HepG2 (cell line): ENCODE data around the gene FAIM. TPM values are rescaled to one million over a fixed set of nuclear protein-coding genes. Genes with fewer than 3 reads are reported as not detected.

Experiments used
- DZIP1 ChIP-seq: sonication (generic); formaldehyde crosslinking; IDR thresholded peaks from 2 replicates; pipeline ENCODE4 v1.5.0; 2020; ENCODE audit warnings: mild to moderate bottlenecking, missing genetic modification reagents
- ZNF407 ChIP-seq: sonication (generic); formaldehyde crosslinking; IDR thresholded peaks from one replicate; pipeline ENCODE4 v1.5.1; 2020; ENCODE audit warnings: mild to moderate bottlenecking, missing genetic modification reagents; ENCODE audit errors: not compliant biosample characterization
- polyA plus RNA-seq, 8 experiments: library from polyadenylated mRNA; depleted of rRNA in 3 of 8; stranded (reverse) in 7 of 8; unstranded in 1 of 8; fragments of >200 nt; fragmentation: Illumina TruSeq in 4 of 8; extraction: Trizol in 4 of 8; gene quantifications; 2 replicates each; pipeline versions ENCODE4 v1.2.1 to v1.2.3, GENCODE V29; 2011 to 2016; ENCODE audit warnings: low read depth in 4 of 8, missing spikeins in 1 of 8, mixed read lengths in 1 of 8; ENCODE audit not compliant: insufficient read depth in 1 of 8
- total RNA-seq, 5 experiments: library from RNA; depleted of rRNA; stranded (reverse); fragments of >200 nt; fragmentation: Illumina TruSeq; extraction: Trizol; gene quantifications; 2 replicates each; pipeline ENCODE4 v1.2.3, GENCODE V29; 2016; ENCODE audit warnings: low read depth in 1 of 5

The FAIM gene
- total and polyA plus RNA-seq, 2 of the 13 experiments (the other 11 are each of a cell fraction or from before 2014, with no cell fraction given) = 4.3 to 25.8 TPM

GRCh38 chr3:138560501-138560900, 48.1 kb upstream of the FAIM start (continued):
- no peak for TF ChIP-seq ZNF407
- TF ChIP-seq DZIP1 = no peak
